GM21786 (cell line): ENCODE results near the gene MYH11.
A peak's percentile ranks its signal among the peaks of the same experiment; 100 is the strongest.

Source experiments
- ATAC-seq: cut with Tn5 transposase; IDR thresholded peaks from one replicate; pipeline ENCODE4 v1.9.1; 2021; ENCODE audit not compliant: unreplicated experiment

The MYH11 gene

GRCh38 chr16:15779664-15780351 is 77.0 kb downstream of the MYH11 start:
- no peak for ATAC-seq

GRCh38 chr16:15778999-15779614 is 77.7 kb downstream of the MYH11 start:
- ATAC-seq = no peak

DNA sequence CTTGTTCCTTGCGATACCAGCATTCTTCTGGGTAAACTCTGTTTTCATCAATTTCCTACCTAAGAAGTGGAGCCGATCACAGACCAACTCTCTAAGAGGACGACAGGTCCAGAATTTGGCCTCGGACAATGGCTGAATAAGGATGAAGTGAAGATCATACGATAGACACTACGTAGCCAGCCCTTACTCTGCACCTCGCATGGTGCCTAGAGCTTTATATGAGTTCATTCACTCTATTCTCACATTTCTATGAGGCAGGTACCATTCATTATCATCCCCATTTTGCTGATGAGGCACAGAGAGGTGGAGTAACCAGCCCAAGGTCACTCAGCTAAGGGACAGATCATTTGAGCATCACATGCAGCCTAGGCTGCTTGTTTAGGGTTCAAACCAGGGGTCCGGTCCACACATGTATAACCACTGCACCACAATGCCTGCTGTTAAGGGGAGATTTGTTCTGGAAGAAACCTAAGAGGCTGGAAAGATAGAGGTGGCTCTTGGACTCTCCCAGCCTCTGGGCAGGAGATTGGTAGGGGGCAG is 78.6 kb downstream of the MYH11 start:
- ATAC-seq = no peak

DNA sequence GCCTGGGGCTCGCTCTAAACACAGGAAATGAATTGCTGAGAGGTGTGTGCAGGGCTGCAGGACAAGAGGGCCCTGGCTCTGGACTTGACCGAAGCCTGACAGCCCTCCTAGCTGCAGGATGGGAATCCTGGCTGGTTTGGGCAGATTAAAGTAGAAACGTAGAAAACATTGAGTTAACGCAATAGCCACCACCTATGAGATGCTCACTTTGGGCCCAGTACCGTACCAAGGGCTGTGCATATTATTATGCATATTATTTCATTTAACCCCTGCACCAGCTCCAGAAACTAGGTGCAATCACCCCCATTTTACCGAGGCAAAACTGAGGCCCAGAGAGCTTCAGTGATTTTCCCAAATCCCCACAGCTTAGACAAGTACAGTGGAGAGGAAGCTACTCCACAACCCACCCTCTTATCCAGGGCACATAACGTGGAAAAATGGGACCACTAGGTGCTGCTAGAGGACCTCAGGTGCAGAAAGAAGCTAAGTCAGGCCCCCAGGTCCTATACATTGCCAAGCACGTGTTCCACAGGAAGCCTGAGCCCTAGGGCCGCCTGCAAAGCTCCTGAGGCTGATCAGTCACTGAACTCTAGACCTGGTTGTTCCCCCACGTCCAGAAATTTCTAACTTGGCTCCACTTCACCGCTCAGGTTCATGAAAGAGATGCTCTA is 79.2 kb downstream of the MYH11 start:
- no peak for ATAC-seq

DNA sequence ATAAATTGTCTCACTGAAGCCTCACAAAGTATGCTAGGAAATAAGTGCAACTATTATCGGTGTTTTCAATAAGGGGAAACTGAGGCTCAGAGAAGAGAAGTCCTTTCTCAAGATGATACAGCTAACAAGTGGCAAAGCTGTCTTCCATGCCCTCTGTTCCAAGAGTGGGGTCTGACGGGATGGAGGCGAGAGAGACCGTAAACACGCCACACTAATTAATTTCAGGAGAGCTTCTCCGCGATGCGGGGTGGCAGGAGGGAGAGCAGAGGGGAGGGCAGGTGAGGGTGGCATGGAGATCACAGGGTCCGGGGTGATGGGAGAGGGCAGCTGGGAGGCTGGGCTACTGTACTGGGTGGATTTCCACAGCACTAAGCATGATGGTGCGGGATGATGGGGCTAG is 80.3 kb downstream of the MYH11 start:
- no peak for ATAC-seq

GRCh38 chr16:15775663-15776304 is 81.0 kb downstream of the MYH11 start:
- no peak for ATAC-seq

- no peak for ATAC-seq
Measured at GRCh38 chr16:15775209-15775608, 81.6 kb downstream of the MYH11 start.

GRCh38 chr16:15773968-15774367 is 82.9 kb downstream of the MYH11 start:
- no peak for ATAC-seq

DNA sequence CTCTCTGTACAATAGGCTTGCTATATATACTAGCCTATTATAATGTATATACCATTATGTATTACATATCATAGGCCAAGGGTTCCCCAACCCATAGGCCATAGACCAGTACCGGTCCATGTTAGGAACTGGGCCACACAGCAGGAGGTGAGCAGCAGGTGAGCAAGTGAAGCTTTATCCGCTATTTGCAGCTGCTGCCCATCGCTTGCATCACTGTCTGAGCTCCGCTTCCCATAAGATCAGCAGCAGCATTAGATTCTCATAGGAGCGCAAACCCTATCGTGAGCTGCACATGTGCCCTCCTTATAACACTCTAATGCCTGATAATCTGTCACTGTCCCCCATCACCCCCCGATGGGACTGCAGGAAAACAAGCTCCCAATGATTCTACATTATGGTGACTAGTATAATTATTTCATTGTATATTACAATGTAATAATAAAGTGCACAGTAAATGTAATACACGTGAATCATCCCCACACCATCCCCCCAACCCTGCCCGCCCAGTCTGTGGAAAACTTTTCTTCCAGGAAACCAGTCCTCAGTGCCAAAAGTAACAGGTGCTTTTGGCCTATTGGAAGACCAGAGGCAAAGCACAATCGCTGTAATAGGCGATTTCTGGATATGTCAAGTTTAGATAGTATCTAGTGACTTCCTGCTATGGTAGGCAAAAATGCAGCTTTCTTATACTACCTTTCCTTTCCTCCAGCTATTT is 84.1 kb downstream of the MYH11 start:
- ATAC-seq = no peak

GRCh38 chr16:15771694-15772093 is 85.1 kb downstream of the MYH11 start:
- no peak for ATAC-seq

GRCh38 chr16:15770512-15770911 is 86.3 kb downstream of the MYH11 start:
- ATAC-seq = no peak

DNA sequence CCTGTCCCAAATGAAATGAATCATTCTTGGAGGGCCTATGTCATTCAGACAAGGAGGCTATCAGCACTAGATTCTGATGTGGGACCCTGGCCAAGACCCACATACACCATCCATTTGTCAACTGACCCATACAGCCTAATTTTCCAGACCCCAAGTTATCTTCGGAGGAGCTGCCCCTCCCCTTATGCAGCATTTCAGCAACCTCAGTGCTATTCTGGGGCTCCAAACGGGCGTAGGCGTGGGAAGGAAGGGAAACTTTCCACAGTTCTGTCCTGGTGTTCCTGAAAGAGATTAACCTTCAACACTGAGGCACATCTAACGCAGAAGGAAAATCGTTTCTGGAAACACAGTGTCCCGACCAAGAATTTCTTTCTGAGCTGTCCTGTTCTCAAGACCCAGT is 86.7 kb downstream of the MYH11 start:
- ATAC-seq = no peak

DNA sequence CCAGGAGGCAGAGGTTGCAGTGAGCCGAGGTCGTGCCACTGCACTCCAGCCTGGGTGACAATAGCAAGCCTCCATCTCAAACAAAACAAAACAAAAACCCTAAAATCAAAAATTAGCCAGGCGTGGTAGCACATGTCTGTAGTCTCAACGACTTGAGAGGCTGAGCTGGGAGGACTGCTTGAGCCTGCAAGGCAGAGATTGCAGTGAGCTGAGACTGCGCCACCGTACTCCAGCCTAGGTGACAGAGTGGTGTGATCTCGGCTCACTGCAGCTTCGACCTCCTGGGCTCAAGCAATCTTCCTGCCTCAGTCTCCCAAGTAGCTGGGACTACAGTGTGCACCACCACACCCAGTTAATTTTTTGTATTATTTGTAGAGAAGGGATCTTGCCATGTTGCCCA is 87.6 kb downstream of the MYH11 start:
- no peak for ATAC-seq

- no peak for ATAC-seq
Measured at GRCh38 chr16:15768201-15768600, 88.6 kb downstream of the MYH11 start.

DNA sequence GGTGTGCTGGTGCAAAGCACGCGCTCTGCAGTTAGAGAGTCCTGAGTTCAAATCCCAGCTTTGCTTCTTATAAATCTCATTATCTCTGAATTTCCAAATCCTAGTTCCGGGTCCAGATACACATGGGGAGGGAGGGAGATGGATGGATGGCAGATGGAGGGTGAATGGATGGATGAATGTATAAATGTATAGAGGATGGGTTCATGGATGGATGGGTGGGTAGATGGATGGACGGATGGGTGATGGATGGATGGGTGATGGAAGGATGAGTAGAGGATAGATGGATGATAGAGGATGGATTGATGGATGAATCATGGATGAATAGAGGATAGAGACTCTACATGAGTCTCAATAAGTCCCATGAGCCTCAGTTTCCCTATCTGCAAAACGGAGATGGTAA is 89.9 kb downstream of the MYH11 start:
- no peak for ATAC-seq

DNA sequence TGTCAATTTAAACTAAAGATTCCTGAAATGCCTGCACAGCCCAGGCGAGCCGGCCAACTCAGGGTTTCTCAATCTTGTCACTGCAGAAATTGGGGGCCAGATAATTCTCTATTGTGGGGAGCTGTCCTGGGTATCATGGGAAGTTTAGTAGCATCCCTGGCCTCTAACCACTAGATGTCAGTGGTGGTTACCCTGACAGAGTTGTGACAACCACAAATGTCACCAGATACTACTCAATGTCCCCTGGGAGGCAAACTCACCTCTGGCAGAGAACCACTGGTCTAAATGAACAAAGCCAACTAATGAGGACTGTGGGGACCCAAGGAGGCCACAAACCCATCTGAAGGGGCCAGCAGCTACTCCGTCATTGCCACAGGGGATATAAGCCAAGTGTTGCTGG is 90.9 kb downstream of the MYH11 start:
- ATAC-seq = peak; percentile 91

DNA sequence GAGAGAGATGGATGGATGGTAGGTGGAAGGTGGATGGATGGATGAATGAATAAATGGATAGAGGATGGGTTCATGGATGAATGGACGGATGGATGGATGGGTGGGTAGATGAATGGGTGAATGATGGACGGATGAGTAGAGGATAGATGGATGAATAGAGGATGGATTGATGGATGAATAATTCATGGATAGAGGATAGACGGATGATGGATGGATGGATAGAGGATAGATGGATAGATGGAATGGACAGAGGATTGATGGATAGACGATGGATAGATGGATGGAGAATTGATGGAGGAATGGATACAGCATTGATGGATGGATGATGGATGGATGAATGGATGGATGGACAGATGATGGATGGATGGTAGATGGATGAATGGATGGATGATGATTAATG is 91.7 kb downstream of the MYH11 start:
- ATAC-seq = no peak

DNA sequence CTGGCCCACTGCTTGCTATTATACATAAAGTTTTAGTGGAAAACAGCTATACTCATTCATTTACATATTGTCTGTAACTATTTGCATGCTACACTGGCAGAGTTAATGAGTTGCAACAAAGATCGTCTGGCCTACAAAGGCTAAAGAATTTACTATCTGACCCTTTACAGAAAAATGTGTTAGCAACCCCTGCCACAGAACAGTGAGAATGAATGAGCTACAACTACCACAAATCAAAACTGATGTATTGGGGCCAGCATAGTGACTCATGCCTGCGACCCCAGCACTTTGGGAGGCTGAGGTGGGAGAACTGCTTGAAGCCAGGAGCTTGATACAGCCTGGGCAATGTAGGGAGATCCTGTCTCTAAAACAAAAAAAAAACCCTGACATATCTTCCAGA is 92.7 kb downstream of the MYH11 start:
- no peak for ATAC-seq

GRCh38 chr16:15760129-15760528 is 96.7 kb downstream of the MYH11 start:
- ATAC-seq = no peak

DNA sequence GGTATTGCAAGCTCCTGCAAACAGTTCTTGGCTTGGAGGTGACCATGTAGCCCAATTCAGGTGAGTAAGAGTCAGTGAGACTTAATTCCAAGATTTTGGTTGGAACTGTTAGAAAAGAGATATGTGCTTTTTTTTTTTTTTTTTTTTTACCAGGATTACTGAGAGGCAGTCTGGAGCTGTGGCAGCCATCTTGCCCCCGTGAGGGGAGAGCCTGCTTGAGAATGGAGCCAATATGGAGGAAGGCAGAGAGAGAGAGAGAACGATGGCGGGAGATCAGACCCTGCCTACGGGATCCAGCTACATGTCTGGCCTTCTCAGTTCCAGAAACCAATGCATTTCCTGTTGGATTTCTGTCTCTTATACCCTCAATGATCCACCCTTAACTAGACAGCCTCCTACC is 97.8 kb downstream of the MYH11 start:
- ATAC-seq = no peak

- no peak for ATAC-seq
Measured at GRCh38 chr16:15757630-15758251, 99.1 kb downstream of the MYH11 start.
